Osteoblast (primary cell): Measurements from ENCODE around the gene GJD3. TPM values are rescaled to one million over a fixed set of nuclear protein-coding genes. Genes with fewer than 3 reads are reported as not detected.

Experiments used
- DNase-seq: peaks from one replicate; pipeline ENCODE4 v3.0.0; 2011; ENCODE audit warnings: low spot score, mixed read lengths; ENCODE audit not compliant: insufficient read length; ENCODE audit errors: missing footprints
- H2AFZ ChIP-seq: 2 replicates; pipeline ENCODE4 v1.6.0; 2011; ENCODE audit warnings: mild to moderate bottlenecking, low read length
- H3K27ac ChIP-seq: 2 replicates; pipeline ENCODE4 v1.5.1; 2011; ENCODE audit warnings: mild to moderate bottlenecking, low read depth, low read length, moderate library complexity
- H3K27me3 ChIP-seq: 2 replicates; pipeline ENCODE4 v1.6.0; 2012; ENCODE audit warnings: mild to moderate bottlenecking, control low read depth, inconsistent platforms, low read length, moderate library complexity; ENCODE audit not compliant: insufficient read depth
- H3K36me3 ChIP-seq: 2 replicates; pipeline ENCODE4 v1.5.1; 2011; ENCODE audit warnings: mild to moderate bottlenecking, low read length, control low read depth, moderate library complexity; ENCODE audit not compliant: insufficient read depth
- H3K4me1 ChIP-seq: 2 replicates; pipeline ENCODE4 v1.5.1; 2011; ENCODE audit warnings: mild to moderate bottlenecking, low read length, control low read depth, moderate library complexity; ENCODE audit not compliant: insufficient read depth
- H3K4me2 ChIP-seq: 2 replicates; pipeline ENCODE4 v1.6.0; 2011; ENCODE audit warnings: mild to moderate bottlenecking, low read length; ENCODE audit not compliant: insufficient read depth
- H3K4me3 ChIP-seq: fragments of 200-600 bp; sonication (generic); 3 replicates; pipeline ENCODE4 v1.5.1; 2012; ENCODE audit warnings: mild to moderate bottlenecking, low read length, inconsistent platforms; ENCODE audit not compliant: insufficient read depth
- H3K79me2 ChIP-seq: 2 replicates; pipeline ENCODE4 v1.6.0; 2012; ENCODE audit warnings: mild to moderate bottlenecking, low read length, control low read depth, inconsistent platforms; ENCODE audit not compliant: insufficient read depth
- H3K9me3 ChIP-seq: 2 replicates; pipeline ENCODE4 v1.5.1; 2011; ENCODE audit warnings: low read depth, low read length, control low read depth
- H4K20me1 ChIP-seq: 2 replicates; pipeline ENCODE4 v1.6.0; 2012; ENCODE audit warnings: mild to moderate bottlenecking, low read length, control low read depth; ENCODE audit not compliant: insufficient read depth
- total RNA-seq: library from RNA; depleted of rRNA; stranded (reverse); fragments of >200 nt; gene quantifications from 2 replicates; pipeline ENCODE4 v1.2.3, GENCODE V29; 2012
- TF ChIP-seq, protein P1 (sequence below): IDR thresholded peaks from 2 replicates; pipeline ENCODE4 v1.5.1; 2011; ENCODE audit warnings: mild to moderate bottlenecking, low read depth, low read length, moderate library complexity; ENCODE audit errors: extremely low read depth

The GJD3 gene
- total RNA-seq, 1 donor, result 1.8 TPM

DNA sequence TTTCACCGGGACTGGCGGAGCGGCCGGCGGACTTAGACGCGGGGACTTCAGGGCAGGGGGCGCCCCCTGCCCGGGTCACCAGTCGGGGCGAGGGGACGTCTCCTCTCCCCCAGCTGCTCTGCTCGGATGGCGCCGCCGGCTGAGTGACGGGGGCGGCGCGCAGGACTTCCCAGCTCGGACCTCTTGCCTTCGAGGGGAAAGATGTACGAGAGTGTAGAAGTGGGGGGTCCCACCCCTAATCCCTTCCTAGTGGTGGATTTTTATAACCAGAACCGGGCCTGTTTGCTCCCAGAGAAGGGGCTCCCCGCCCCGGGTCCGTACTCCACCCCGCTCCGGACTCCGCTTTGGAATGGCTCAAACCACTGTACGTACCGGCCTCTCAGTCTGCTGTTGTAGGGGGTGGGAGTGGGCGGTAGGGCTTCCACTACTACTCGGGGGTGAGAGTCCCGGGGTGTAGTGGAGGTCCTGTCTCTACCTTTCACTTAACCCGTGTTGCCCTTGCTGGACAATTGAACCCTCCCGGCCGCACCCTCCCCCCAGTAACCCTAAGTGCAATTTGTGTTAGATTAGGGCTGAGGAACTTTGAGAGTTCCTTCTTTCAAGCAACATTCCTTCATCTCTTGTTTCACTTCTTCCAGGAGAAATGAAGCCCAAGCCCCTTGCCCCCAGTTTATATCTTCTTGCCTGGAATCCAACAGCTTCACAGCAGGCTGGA, 21.9 kb downstream of the GJD3 start:
- Histone ChIP-seq H3K27me3 (no peaks in the 10 kb centered on the region), H3K4me1 (peaks cover 53% of the 10 kb centered on the region), H3K79me2 (peaks cover 85% of the 10 kb centered on the region), H3K27ac (peak overlapping the region; percentile 72), H3K4me3 (peak overlapping the region; percentile 81), H4K20me1 (peaks cover 54% of the 10 kb centered on the region), H3K4me2 (peak overlapping the region; percentile 92), H3K9me3 (no peaks in the 10 kb centered on the region), H2AFZ (no peak overlapping the region), H3K36me3 (peaks cover 4% of the 10 kb centered on the region)
- TF ChIP-seq, protein P1, sequence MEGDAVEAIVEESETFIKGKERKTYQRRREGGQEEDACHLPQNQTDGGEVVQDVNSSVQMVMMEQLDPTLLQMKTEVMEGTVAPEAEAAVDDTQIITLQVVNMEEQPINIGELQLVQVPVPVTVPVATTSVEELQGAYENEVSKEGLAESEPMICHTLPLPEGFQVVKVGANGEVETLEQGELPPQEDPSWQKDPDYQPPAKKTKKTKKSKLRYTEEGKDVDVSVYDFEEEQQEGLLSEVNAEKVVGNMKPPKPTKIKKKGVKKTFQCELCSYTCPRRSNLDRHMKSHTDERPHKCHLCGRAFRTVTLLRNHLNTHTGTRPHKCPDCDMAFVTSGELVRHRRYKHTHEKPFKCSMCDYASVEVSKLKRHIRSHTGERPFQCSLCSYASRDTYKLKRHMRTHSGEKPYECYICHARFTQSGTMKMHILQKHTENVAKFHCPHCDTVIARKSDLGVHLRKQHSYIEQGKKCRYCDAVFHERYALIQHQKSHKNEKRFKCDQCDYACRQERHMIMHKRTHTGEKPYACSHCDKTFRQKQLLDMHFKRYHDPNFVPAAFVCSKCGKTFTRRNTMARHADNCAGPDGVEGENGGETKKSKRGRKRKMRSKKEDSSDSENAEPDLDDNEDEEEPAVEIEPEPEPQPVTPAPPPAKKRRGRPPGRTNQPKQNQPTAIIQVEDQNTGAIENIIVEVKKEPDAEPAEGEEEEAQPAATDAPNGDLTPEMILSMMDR, result no peak
- peak; percentile 89 for DNase-seq

DNA sequence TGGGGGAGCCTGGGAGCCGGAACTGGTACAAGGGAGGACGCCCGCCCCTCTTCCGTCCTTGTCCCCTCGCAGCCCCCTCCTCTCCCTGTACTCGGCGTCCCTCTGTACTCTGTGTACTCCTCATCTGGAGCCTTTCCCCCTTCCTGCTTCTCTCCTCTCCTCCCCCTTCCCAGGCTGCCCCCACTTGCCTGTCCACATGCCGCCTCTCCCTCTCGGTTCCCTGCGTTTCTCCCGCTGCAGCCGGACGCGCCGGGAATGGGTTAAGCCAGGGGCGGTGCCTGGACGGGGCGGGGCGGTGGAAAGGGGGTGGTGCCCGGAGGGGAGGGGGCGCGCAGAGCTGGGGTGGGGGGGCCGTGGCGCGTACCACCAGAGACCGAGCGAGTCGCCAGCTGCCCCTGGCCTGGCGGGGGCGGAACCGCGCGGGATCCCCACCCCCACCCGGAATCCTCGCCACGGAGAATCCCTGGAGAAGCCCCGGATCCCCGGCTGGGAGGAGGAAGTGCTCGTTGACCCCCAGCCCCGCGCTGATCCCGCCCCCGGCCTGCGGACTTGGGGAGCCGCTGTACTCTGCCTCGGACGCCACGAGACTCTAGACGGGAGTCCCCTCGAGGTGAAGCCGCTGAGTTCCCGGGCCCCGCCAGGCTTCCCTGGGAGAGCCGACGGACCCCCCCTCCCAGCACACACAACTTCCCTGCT, 22.6 kb downstream of the GJD3 start:
- TF ChIP-seq, protein P1, result no peak
- DNase-seq, result peak; percentile 98
- peaks cover 5% of the 10 kb centered on the region for H3K36me3 ChIP-seq
- peaks cover 47% of the 10 kb centered on the region for H3K4me1 ChIP-seq
- no peaks in the 10 kb centered on the region for H3K9me3 ChIP-seq
- no peak overlapping the region for H2AFZ ChIP-seq
- H3K27ac ChIP-seq, result peak overlapping the region; percentile 79
- H3K4me3 ChIP-seq, result peak overlapping the region; percentile 81
- H3K27me3 ChIP-seq, result no peaks in the 10 kb centered on the region
- H3K79me2 ChIP-seq, result peaks cover 85% of the 10 kb centered on the region
- peak overlapping the region; percentile 92 for H3K4me2 ChIP-seq
- peaks cover 52% of the 10 kb centered on the region for H4K20me1 ChIP-seq

DNA sequence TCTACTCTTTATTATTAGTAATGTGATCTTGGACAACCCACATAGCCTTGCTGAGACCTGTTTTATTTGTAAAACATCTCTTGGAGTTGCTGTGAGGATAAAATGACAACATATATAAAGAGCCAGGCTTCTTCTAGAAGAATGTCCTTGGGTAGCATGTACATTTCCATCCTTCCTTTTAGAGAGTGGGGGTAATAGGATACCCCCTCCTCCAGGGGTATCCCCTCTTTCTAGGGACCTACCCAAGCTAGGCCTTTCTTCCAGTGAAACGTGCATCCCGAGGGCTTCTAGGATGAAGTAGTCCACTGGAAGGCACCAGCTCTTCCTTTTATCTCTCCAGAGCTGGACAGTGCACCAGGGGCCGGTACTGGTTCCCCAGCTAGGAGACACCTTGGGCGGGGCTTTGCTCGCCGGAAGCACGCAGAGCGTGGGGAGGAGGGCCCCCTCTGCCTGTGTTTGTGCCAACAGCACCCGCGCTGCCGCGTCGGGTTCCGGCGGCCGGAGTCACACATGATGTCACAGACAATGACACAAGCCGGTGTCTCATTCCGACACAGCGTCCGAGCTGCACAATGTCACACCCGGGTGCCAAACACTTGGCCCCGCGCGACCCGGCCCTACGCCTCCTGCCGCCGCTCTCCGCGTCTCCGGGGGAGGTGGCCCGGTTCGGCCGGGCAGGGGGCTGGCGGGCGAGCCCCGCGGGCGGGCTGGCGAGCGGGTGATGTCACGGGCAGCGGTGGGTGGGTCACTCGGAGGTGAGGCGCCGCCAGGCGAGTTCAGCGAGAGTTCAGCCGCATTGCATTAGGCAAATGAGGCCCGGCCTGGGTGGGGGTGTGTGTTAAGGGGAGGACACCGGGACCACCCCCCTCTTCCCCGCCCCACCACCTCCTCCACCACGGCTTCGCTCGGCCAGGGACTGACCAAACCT, 23.4 kb downstream of the GJD3 start:
- TF ChIP-seq, protein P1, result no peak
- Histone ChIP-seq H3K9me3 (no peaks in the 10 kb centered on the region), H3K27me3 (no peaks in the 10 kb centered on the region), H3K27ac (peak overlapping the region; percentile 79), H3K4me1 (peaks cover 43% of the 10 kb centered on the region), H4K20me1 (peaks cover 47% of the 10 kb centered on the region), H3K36me3 (peaks cover 5% of the 10 kb centered on the region), H3K4me2 (peak overlapping the region; percentile 92), H3K79me2 (peaks cover 82% of the 10 kb centered on the region), H2AFZ (no peak overlapping the region), H3K4me3 (peak overlapping the region; percentile 81)
- DNase-seq, result peak; percentile 94
